Activated naive CD4-positive, alpha-beta T cell treated with anti-CD3 and anti-CD28 coated beads, Interleukin-2, amount 50 U/mL, for 72 hours (primary cell): ENCODE measurements around the gene ZNF672. TPM values are rescaled to one million over a fixed set of nuclear protein-coding genes. Genes with fewer than 3 reads are reported as not detected.
"Not testable (repeated sequence)": the region's sequence is repeated elsewhere in the genome, so short reads cannot be mapped to it uniquely, and the experiment has no call there.

Source experiments
- ATAC-seq, 2 donors: fragments of 150-1000 bp; cut with Tn5 transposase; 2 replicates each; pipeline ENCODE4 v1.10.0; 2021; ENCODE audit warnings: mild to moderate bottlenecking in 2 of 2, moderate library complexity in 2 of 2
- DNase-seq, 2 donors: peaks; one replicate each; pipeline ENCODE4 v3.0.0; 2021 to 2022; ENCODE audit warnings: low spot score in 2 of 2
- H3K27ac Mint-ChIP-seq, 2 donors: one replicate each; pipeline ENCODE4 v1.8.0; 2022; ENCODE audit warnings: mild to moderate bottlenecking in 2 of 2, mixed read lengths in 2 of 2
- H3K36me3 Mint-ChIP-seq, 2 donors: one replicate each; pipeline ENCODE4 v1.8.0; 2022; ENCODE audit warnings: mixed read lengths in 2 of 2
- H3K9me3 Mint-ChIP-seq, 2 donors: one replicate each; pipeline ENCODE4 v1.8.0; 2022; ENCODE audit warnings: mixed read lengths in 2 of 2
- total RNA-seq, 2 donors: library from RNA; stranded (reverse); gene quantifications; one replicate each; pipeline ENCODE4 v1.2.3, GENCODE V29; 2022

ZNF672 gene
- total RNA-seq, 2 donors from 2014 or later = 46.4 to 54.9 TPM

DNA sequence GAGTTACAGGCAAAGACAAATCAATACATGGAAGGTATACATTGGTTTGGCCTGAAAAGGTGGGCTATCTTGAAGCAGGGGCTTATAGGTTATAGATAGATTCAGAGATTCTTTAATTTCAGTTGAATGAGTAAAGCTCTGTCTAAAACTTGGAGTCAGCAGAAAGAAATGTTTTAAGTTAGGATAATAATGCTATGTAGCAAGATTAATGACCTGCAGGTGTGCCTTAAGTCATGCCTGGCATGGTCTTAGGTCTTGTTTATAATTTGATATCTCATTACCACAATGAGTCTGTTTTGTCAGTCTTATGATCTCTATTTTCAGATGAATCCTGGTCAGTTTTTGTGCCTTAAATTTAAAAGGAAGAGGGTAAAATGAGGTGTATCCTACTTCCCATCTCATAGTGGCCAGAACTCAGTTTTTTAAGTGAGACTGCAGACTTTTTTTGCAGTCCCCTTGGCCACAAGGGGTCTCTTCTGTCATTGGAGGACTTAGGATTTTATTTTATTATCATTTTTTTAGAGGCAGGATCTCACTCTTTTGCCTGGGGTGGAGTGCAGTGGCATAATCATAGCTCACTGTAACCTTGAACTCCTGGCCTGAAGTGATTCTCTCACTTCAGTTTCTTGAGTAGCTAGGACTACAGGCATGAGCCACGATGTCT, 46.7 kb downstream of the ZNF672 start:
- no peak overlapping the region for H3K27ac Mint-ChIP-seq

GRCh38 chr1:248885646-248886045, 47.6 kb downstream of the ZNF672 start:
- Mint-ChIP-seq H3K36me3 (no peaks in the 10 kb centered on the region), H3K27ac (no peak overlapping the region), H3K9me3 (no peaks in the 10 kb centered on the region)
- ATAC-seq = no peak
- no peak for DNase-seq

More for the DNA sequence above, 46.7 kb downstream of the ZNF672 start:
- no peak for ATAC-seq
- no peaks in the 10 kb centered on the region for H3K36me3 Mint-ChIP-seq
- no peak for DNase-seq
- no peaks in the 10 kb centered on the region for H3K9me3 Mint-ChIP-seq

DNA sequence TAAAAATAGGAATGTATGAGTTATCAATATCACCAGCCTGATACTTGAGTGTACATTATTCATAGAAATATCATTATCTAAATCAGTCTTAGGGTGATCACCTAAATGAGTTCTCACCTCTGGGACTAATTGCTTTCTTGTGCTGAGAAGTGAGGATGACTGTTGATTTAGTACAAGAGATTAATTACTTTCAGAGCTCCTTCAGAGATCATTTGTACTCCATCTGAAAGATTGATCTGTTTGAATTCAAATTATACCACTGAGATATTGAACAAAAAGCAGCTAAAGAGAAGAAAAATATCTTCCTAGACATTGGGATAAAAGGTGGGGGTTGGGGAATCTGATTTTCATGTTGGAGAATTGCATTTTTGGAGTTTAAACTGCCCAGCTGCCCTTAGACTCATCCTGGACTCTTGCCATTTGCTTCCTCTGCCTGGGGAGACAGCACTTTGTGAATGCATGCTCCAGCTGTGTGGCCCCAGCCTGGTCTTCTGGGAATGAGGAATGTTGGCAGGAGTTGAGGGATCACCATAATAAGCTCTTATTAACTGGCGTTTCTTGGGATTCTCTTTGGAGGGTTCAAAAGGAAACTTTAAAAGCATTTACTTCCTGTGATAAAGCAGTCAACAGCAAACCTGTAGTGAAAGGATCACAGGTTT, 48.3 kb downstream of the ZNF672 start:
- Mint-ChIP-seq H3K27ac (no peak overlapping the region), H3K9me3 (no peaks in the 10 kb centered on the region), H3K36me3 (no peaks in the 10 kb centered on the region)
- no peak for DNase-seq
- no peak for ATAC-seq

DNA sequence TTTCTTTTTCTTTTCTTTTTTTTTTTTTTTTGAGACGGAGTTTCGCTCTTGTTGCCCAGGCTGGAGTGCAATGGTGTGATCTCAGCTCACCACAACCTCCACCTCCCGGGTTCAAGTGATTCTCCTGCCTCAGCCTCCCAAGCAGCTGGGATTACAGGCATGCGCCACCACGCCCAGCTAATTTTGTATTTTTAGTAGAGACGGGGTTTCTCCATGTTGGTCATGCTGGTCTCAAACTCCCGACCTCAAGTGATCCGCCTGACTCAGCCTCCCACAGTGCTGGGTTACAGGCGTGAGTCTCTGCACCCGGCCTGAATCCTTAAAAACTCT, 51.9 kb downstream of the ZNF672 start:
- ATAC-seq, H3K36me3 Mint-ChIP-seq, DNase-seq, H3K9me3 Mint-ChIP-seq, H3K27ac Mint-ChIP-seq: not testable (repeated sequence)

DNA sequence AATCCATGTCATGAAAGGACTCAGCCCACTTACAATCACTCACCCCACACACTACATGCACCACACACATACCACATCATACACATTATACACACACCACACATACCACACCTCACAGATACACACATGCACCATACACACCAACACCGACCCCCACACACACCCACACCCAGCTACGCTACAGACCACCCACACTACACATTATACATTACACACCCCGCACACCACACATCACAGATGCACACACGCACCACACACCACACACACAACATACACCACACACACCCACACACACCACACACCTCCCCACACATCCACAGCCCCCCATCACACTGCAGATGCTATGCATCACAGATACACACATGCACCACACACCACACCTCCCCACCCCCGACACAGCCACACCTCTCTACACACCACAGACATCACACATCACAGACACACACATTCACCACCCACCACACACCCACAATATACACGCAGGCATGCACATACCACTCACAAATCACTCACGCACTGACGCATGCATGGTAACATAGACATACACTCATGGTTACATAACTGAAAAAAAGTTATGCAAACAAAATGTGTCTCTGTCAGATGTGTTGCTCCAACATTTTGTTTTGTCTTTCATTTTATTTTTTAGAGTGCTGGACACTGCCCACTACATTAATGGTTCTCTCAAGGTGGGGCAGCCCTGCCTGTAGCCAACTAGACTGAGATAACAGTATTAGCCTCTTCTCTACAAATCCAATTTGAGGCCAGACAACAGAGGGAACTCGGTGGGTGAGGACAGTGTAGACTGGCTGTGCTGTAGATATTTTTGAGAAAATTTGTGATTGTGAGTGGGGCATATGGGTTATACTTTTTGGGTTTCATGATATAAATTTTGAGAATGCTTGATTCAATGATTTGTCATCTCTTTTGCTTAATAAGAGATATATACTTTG, 52.8 kb downstream of the ZNF672 start:
- H3K9me3 Mint-ChIP-seq = no peaks in the 10 kb centered on the region
- ATAC-seq = peak; percentile 24 to 35
- H3K27ac Mint-ChIP-seq = no peak overlapping the region
- no peak for DNase-seq
- no peaks in the 10 kb centered on the region for H3K36me3 Mint-ChIP-seq

DNA sequence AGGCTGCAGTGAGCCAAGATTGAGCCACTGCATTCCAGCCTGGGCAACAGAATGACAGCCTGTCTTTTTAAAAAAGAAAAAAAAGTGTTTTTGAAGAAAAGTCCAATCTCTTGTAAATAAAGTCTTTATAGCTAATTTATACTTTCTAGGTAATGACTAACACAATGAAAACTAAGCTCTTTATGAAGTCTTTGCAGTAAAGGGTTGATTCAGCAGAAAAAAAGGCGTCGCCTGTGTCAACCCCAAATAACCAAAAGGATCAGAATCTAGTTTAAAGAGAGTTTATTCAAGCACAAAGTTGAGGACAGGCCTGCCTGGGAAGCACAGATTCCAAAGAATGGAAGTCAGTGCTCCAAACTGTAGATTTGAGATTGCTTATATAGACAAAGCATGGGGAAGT, 53.7 kb downstream of the ZNF672 start:
- no peak overlapping the region for H3K27ac Mint-ChIP-seq
- no peak for ATAC-seq
- no peak for DNase-seq
- H3K9me3 Mint-ChIP-seq = no peaks in the 10 kb centered on the region
- no peaks in the 10 kb centered on the region for H3K36me3 Mint-ChIP-seq

DNA sequence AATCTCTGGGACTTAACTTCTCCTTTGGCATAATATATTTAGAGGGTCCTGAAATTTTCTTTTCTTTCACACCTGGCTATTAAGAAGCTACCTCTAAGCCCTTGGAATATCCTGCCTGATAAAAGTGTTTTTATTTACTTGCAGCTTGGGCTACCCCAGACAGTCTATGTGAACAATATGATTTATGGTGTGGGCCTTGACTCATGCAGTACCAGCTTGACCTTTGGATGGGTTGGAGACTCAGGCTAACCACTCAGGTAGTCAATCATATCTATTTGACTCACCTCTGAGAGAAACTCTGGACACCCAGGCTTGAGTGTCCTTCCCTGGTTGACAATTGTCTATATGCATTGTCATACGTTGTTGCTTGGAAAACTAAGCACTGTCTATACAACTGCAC, 54.6 kb downstream of the ZNF672 start:
- Mint-ChIP-seq H3K27ac (no peak overlapping the region), H3K36me3 (no peaks in the 10 kb centered on the region), H3K9me3 (no peaks in the 10 kb centered on the region)
- peak in 1 of 2 donors; percentile 56 for ATAC-seq
- no peak for DNase-seq

DNA sequence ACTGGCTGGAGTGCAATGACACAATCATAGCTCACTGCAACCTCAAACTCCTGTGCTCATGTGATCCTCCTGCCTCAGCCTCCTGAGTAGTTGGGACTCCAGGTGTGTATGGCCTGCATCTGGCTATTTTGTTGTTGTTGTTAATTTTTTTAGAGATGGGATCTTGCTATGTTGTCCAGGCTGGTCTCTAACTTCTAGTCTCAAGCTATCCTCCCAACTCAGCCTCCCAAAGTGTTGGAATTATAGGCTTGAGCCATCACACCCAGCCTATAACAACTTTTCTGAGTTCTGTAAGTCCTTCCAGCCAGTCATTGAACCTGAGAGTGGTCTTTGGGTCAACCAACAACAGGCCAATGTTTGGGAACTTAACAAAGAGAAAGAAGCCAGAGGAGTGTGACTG, 56.8 kb downstream of the ZNF672 start:
- no peaks in the 10 kb centered on the region for H3K9me3 Mint-ChIP-seq
- H3K36me3 Mint-ChIP-seq = no peaks in the 10 kb centered on the region
- no peak overlapping the region for H3K27ac Mint-ChIP-seq
- no peak for ATAC-seq
- no peak for DNase-seq

DNA sequence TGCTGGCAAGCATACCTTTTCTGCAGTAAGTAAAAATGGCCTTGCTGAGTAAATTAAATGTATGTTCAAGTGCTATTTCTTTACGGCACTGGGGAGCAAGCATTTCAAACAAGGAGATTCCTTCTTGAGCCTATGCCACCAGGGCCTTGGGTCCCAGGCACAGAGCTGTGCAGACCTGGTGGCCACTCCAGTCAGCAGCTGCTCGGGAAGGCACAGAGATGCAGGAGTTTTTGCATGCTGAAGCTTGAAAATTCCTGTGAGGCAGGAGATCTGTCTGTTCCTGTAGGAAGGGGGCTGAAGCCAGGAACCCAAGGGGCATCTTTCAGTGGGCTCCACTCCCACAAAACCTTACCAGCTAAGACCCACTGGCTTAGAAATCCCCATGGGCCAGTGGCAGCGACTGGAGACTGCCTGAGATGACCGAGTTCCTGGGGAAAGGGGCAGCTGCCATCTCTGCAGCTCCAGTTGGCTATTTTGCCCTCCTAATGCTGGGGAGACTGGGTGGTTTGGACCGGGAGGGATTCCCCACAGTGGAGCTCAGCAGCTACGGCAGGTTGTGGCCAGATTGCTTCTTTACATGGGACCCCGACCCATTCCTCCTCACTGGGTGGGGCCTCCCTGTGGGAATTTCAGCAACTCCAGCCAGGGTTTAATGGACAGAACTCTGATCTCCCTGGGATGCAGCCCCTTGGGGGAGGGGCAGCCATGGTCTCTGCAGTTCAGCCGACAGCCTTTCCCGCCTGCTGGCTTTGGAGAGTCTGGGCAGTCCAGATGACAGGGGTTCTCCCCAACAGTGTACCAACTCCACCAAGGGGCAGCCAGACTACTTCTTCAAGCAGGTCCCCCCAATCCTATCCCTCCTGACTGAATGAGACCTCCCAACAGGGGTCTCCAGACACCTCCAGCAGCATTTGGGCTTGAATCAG, 59.7 kb downstream of the ZNF672 start:
- H3K27ac Mint-ChIP-seq = no peak overlapping the region
- no peaks in the 10 kb centered on the region for H3K36me3 Mint-ChIP-seq
- ATAC-seq (no peak), DNase-seq (no peak)
- H3K9me3 Mint-ChIP-seq = no peaks in the 10 kb centered on the region

Other genes starting within 250 kb of the ZNF672 start
- gene OR2T10, start 240.5 kb upstream of the ZNF672 start, total RNA-seq = not detected
- not detected for gene OR2T11, start 203.1 kb upstream of the ZNF672 start, total RNA-seq
- not detected for gene OR2T35, start 192.9 kb upstream of the ZNF672 start, total RNA-seq
- gene OR2T27, start 182.7 kb upstream of the ZNF672 start, total RNA-seq = not detected
- gene OR14I1, start 135.5 kb upstream of the ZNF672 start, total RNA-seq = not detected
- gene LYPD8, start 82.5 kb upstream of the ZNF672 start, total RNA-seq = not detected
- 10 to 100 TPM; 19.3 to 33.9 TPM for gene SH3BP5L, start 12.3 kb upstream of the ZNF672 start, total RNA-seq
- 100 to 1,000 TPM in 1 of 2 donors, 10 to 100 TPM in 1; 93.0 to 152 TPM for gene ZNF692, start 20.9 kb downstream of the ZNF672 start, total RNA-seq
- 1 to 10 TPM; 2.5 to 5.9 TPM for gene PGBD2, start 68.0 kb downstream of the ZNF672 start, total RNA-seq